Common myeloid progenitor, CD34-positive (primary cell): ENCODE measurements around the gene GTF2B. TPM values are rescaled to one million over a fixed set of nuclear protein-coding genes. Genes with fewer than 3 reads are reported as not detected.
"Not testable (repeated sequence)": the region's sequence is repeated elsewhere in the genome, so short reads cannot be mapped to it uniquely, and the experiment has no call there.

Experiments used
- CTCF ChIA-PET: fragments of 350-600 bp; sonication (Branson Sonifier 250); formaldehyde crosslinking; loops from one replicate; lab custom pipeline; 2021; ENCODE audit warnings: antibody characterized with exemption; lab: Charles Lee
- POLR2A ChIA-PET: fragments of 350-600 bp; sonication (Branson Sonifier 250); formaldehyde crosslinking; loops from one replicate; lab custom pipeline; 2021; ENCODE audit warnings: antibody characterized with exemption; lab: Charles Lee
- DNase-seq, 3 donors: peaks; one replicate each; pipeline versions ENCODE4 v3.0.0 to v3.0.0-alpha.2; 2013
- H3K27ac ChIP-seq, 2 experiments: 1 replicate in 1 of 2; 2 replicates in 1 of 2; pipeline ENCODE4 v1.7.0; 2013; ENCODE audit warnings: inconsistent platforms in 2 of 2, low read length in 2 of 2, mild to moderate bottlenecking in 2 of 2, low read depth in 1 of 2, moderate library complexity in 1 of 2; ENCODE audit not compliant: severe bottlenecking in 2 of 2, insufficient read depth in 1 of 2, poor library complexity in 1 of 2
- H3K27me3 ChIP-seq, 5 experiments: replicated peaks in 2 of 5; 1 replicate in 3 of 5; 2 replicates in 2 of 5; pipeline versions ENCODE4 v1.6.1 to v1.7.0; 2013; ENCODE audit warnings: low read length in 4 of 5, mild to moderate bottlenecking in 2 of 5, moderate library complexity in 2 of 5, inconsistent platforms in 1 of 5; ENCODE audit not compliant: insufficient read depth in 5 of 5, control insufficient read depth in 4 of 5
- H3K36me3 ChIP-seq, 4 experiments: 1 replicate in 2 of 4; 2 replicates in 2 of 4; pipeline versions ENCODE4 v1.6.1 to v1.7.0; 2013; ENCODE audit warnings: low read length in 3 of 4, control low read depth in 1 of 4, mild to moderate bottlenecking in 1 of 4; ENCODE audit not compliant: control insufficient read depth in 4 of 4, insufficient read depth in 4 of 4
- H3K4me1 ChIP-seq, 4 experiments: 1 replicate in 3 of 4; 2 replicates in 1 of 4; pipeline versions ENCODE4 v1.6.1 to v1.7.1; 2013; ENCODE audit warnings: low read length in 3 of 4, mild to moderate bottlenecking in 3 of 4, control low read depth in 1 of 4, inconsistent platforms in 1 of 4, moderate library complexity in 1 of 4; ENCODE audit not compliant: control insufficient read depth in 4 of 4, insufficient read depth in 4 of 4; ENCODE audit errors: control extremely low read depth in 1 of 4
- H3K4me3 ChIP-seq, 7 experiments: 1 replicate in 4 of 7; 2 replicates in 3 of 7; pipeline versions ENCODE4 v1.5.1 to v1.7.0; 2013; ENCODE audit warnings: mild to moderate bottlenecking in 7 of 7, low read length in 6 of 7, moderate library complexity in 6 of 7, inconsistent platforms in 2 of 7, low read depth in 2 of 7, control low read depth in 1 of 7; ENCODE audit not compliant: insufficient read depth in 4 of 7, control insufficient read depth in 1 of 7; ENCODE audit errors: extremely low read depth in 1 of 7
- H3K9me3 ChIP-seq, 5 experiments: 1 replicate in 4 of 5; 2 replicates in 1 of 5; pipeline versions ENCODE4 v1.6.1 to v1.7.1; 2013; ENCODE audit warnings: low read length in 4 of 5, mild to moderate bottlenecking in 2 of 5, inconsistent platforms in 1 of 5, low read depth in 1 of 5, moderate library complexity in 1 of 5; ENCODE audit not compliant: control insufficient read depth in 4 of 5, insufficient read depth in 2 of 5; ENCODE audit errors: control extremely low read depth in 1 of 5
- WGBS: methylation state at CpG from one replicate; pipeline ENCODE4 v1.1.5; 2013; ENCODE audit not compliant: insufficient coverage; 5-methylcytosine and 5-hydroxymethylcytosine counted together
- polyA plus RNA-seq: library from polyadenylated mRNA; unstranded; fragments of 120-200 nt; gene quantifications from one replicate; pipeline ENCODE4 v1.2.1, GENCODE V29; 2013

GTF2B gene
- polyA plus RNA-seq, result 34.0 TPM

GRCh38 chr1:88891318-88891950 is at the start of gene GTF2B:
TSS of gene GTF2B (minus strand) at chr1:88891567. CDS start at chr1:88891499, 68 bp downstream.
- Histone ChIP-seq H3K4me3 (peak within 1 kb of the TSS; percentile 82 to 100 (median 96)), H3K9me3 (no peaks in the 10 kb centered on the region), H3K27ac (peak within 1 kb of the TSS; percentile 92 to 96), H3K36me3 (peaks cover 0 to 4% (median 2%) of the 10 kb centered on the region in 4 experiments), H3K4me1 (peaks cover 12 to 28% (median 21%) of the 10 kb centered on the region in 4 experiments), H3K27me3 (no peaks in the 10 kb centered on the region)
- peak; percentile 98 to 99 (median 99) for DNase-seq
- POLR2A ChIA-PET, result interaction anchor here (0.8 to 1.4 kb wide), 6 partner anchors 8 to 381 kb away, joined by 3 to 4 read pairs (median 3); no protein-coding TSS in a partner anchor
- under 1% methylated on average over 43 of the region's 47 CpGs for WGBS
- CTCF ChIA-PET, result interaction anchor here (0.6 to 8.8 kb wide), 2 partner anchors 14 to 113 kb away, joined by 3 to 59 read pairs; no protein-coding TSS in a partner anchor

- DNase-seq, result not testable (repeated sequence)
- peaks cover 21 to 59% (median 41%) of the 10 kb centered on the region in 4 experiments for H3K36me3 ChIP-seq
- CTCF ChIA-PET, result interaction anchor here (1.5 kb wide), 1 partner anchor 16 kb away, joined by 3 read pairs; no protein-coding TSS in a partner anchor
Observed at GRCh38 chr1:88938528-88938927, 47.2 kb upstream of the GTF2B start.

GRCh38 chr1:88936760-88937342 is 45.5 kb upstream of the GTF2B start:
- WGBS, result 100% methylated on average over 2 of the region's 4 CpGs
- Histone ChIP-seq H3K27me3 (no peaks in the 10 kb centered on the region), H3K9me3 (no peaks in the 10 kb centered on the region), H3K36me3 (peaks cover 10 to 51% (median 33%) of the 10 kb centered on the region in 4 experiments), H3K27ac (no peak overlapping the region), H3K4me1 (no peaks in the 10 kb centered on the region), H3K4me3 (no peak overlapping the region)
- no peak for DNase-seq
- POLR2A ChIA-PET, result no interaction called here
- CTCF ChIA-PET, result interaction anchor here (0.8 kb wide), 1 partner anchor 263 kb away, joined by 3 read pairs; no protein-coding TSS in a partner anchor

More at GRCh38 chr1:88938528-88938927, 47.2 kb upstream of the GTF2B start:
- POLR2A ChIA-PET, H3K27me3 ChIP-seq, H3K4me1 ChIP-seq, H3K9me3 ChIP-seq, H3K27ac ChIP-seq, H3K4me3 ChIP-seq: not testable (repeated sequence)
- WGBS, result no CpG with 5 or more reads among the region's 1 CpG

- DNase-seq, result no peak
- ChIA-PET CTCF (interaction anchor here (0.8 kb wide), 1 partner anchor 262 kb away, joined by 3 read pairs; no protein-coding TSS in a partner anchor), POLR2A (no interaction called here)
- Histone ChIP-seq H3K4me1 (no peaks in the 10 kb centered on the region), H3K9me3 (no peaks in the 10 kb centered on the region), H3K27ac (no peak overlapping the region), H3K27me3 (no peaks in the 10 kb centered on the region), H3K4me3 (no peak overlapping the region), H3K36me3 (peaks cover 5 to 50% (median 33%) of the 10 kb centered on the region in 4 experiments)
Observed at GRCh38 chr1:88936223-88936523, 44.8 kb upstream of the GTF2B start.

- 92% methylated on average over 1 of the region's 5 CpGs for whole genome bisulfite sequencing
- H3K36me3 ChIP-seq, result peaks cover 4 to 47% (median 31%) of the 10 kb centered on the region in 4 experiments
- H3K27me3 ChIP-seq, result no peaks in the 10 kb centered on the region
- CTCF ChIA-PET, result interaction anchor here (0.8 to 1.4 kb wide), 2 partner anchors 10 to 262 kb away, joined by 3 read pairs; no protein-coding TSS in a partner anchor
- POLR2A ChIA-PET, result no interaction called here
- H3K27ac ChIP-seq, result no peak overlapping the region
- no peaks in the 10 kb centered on the region for H3K4me1 ChIP-seq
- H3K9me3 ChIP-seq, result no peaks in the 10 kb centered on the region
- no peak overlapping the region for H3K4me3 ChIP-seq
- DNase-seq, result peak; percentile 31 to 57 (median 56)
Observed at GRCh38 chr1:88935522-88936222, 44.3 kb upstream of the GTF2B start.

- H3K4me1 ChIP-seq, H3K27ac ChIP-seq, H3K4me3 ChIP-seq, H3K9me3 ChIP-seq, H3K27me3 ChIP-seq, CTCF ChIA-PET, POLR2A ChIA-PET, DNase-seq: not testable (repeated sequence)
- WGBS, result 88% methylated on average over 5 of the region's 7 CpGs
- peaks cover 3 to 33% (median 18%) of the 10 kb centered on the region in 4 experiments for H3K36me3 ChIP-seq
Observed at GRCh38 chr1:88930176-88930575, 38.8 kb upstream of the GTF2B start.
